NB4 (cell line): Measurements from ENCODE around the gene PCDH18.

Experiments
- TF ChIP-seq, protein P1 (sequence below): IDR thresholded peaks from one replicate; pipeline ENCODE4 v1.5.1; 2012; ENCODE audit warnings: low read depth, low read length
- TF ChIP-seq, protein P2 (sequence below): IDR thresholded peaks from 2 replicates; pipeline ENCODE4 v1.6.1; 2011; ENCODE audit warnings: low read depth, low read length

GRCh38 chr4:137530176-137530575 is 2.1 kb downstream of the PCDH18 start:
- TF ChIP-seq, protein P1, sequence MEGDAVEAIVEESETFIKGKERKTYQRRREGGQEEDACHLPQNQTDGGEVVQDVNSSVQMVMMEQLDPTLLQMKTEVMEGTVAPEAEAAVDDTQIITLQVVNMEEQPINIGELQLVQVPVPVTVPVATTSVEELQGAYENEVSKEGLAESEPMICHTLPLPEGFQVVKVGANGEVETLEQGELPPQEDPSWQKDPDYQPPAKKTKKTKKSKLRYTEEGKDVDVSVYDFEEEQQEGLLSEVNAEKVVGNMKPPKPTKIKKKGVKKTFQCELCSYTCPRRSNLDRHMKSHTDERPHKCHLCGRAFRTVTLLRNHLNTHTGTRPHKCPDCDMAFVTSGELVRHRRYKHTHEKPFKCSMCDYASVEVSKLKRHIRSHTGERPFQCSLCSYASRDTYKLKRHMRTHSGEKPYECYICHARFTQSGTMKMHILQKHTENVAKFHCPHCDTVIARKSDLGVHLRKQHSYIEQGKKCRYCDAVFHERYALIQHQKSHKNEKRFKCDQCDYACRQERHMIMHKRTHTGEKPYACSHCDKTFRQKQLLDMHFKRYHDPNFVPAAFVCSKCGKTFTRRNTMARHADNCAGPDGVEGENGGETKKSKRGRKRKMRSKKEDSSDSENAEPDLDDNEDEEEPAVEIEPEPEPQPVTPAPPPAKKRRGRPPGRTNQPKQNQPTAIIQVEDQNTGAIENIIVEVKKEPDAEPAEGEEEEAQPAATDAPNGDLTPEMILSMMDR, result no peak
- TF ChIP-seq, protein P2, sequence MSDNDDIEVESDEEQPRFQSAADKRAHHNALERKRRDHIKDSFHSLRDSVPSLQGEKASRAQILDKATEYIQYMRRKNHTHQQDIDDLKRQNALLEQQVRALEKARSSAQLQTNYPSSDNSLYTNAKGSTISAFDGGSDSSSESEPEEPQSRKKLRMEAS, result no peak
